ENCODE data around the gene CCDC201. TPM values are rescaled to one million over a fixed set of nuclear protein-coding genes. Genes with fewer than 3 reads are reported as not detected.

CCDC201 gene
- total RNA-seq, 2 donors from 2014 or later: not detected

GRCh38 chr7:45878457-45879144 is 5.7 kb upstream of the CCDC201 start:
- Mint-ChIP-seq H3K4me3 (no peak overlapping the region), H3K36me3 (ENCODE audit: low read depth) (no peaks in the 10 kb centered on the region), H3K9me3 (peaks cover 27% of the 10 kb centered on the region), H3K27me3 (ENCODE audit: insufficient read depth) (peaks cover 3% of the 10 kb centered on the region), H3K27ac (no peak overlapping the region), H3K4me1 (peaks cover 5% of the 10 kb centered on the region)
- Histone ChIP-seq H3K4me1 (ENCODE audit: control insufficient read depth, insufficient read depth, low read length) (no peaks in the 10 kb centered on the region), H3K4me3 (ENCODE audit: low read length) (no peak overlapping the region), H3K9me3 (ENCODE audit: control insufficient read depth, low read length) (peaks cover 7% of the 10 kb centered on the region), H3K36me3 (ENCODE audit: control insufficient read depth, insufficient read depth, low read length) (no peaks in the 10 kb centered on the region), H3K27ac (ENCODE audit: low read depth, low read length) (no peak overlapping the region), H3K9ac (ENCODE audit: extremely low read depth, low read length, poor library complexity, severe bottlenecking) (no peak overlapping the region), H3K27me3 (ENCODE audit: control insufficient read depth, insufficient read depth, low read length, poor library complexity, severe bottlenecking) (no peaks in the 10 kb centered on the region)
- TF ChIP-seq CTCF (conservative IDR thresholded peaks at IDR 0.05): no peak
- 54 to 57% methylated on average over 2 to 3 of the region's 3 CpGs for WGBS, 2 experiments (ENCODE audit: insufficient coverage in 1 of 2, insufficient read length in 1 of 2)
- DNase-seq: no peak

GRCh38 chr7:45876519-45876918 is 3.6 kb upstream of the CCDC201 start:
- no peak overlapping the region for H3K4me3 ChIP-seq (ENCODE audit: low read length)
- no peak overlapping the region for H3K9ac ChIP-seq (ENCODE audit: extremely low read depth, low read length, poor library complexity, severe bottlenecking)
- no peak overlapping the region for H3K27ac Mint-ChIP-seq
- H3K27me3 Mint-ChIP-seq (ENCODE audit: insufficient read depth): peaks cover 3% of the 10 kb centered on the region
- no peak overlapping the region for H3K27ac ChIP-seq (ENCODE audit: low read depth, low read length)
- no peaks in the 10 kb centered on the region for H3K27me3 ChIP-seq (ENCODE audit: control insufficient read depth, insufficient read depth, low read length, poor library complexity, severe bottlenecking)
- DNase-seq: no peak
- no peak for TF ChIP-seq CTCF (conservative IDR thresholded peaks at IDR 0.05)
- no peaks in the 10 kb centered on the region for H3K4me1 Mint-ChIP-seq
- H3K9me3 ChIP-seq (ENCODE audit: control insufficient read depth, low read length): peaks cover 7% of the 10 kb centered on the region
- H3K4me3 Mint-ChIP-seq: no peak overlapping the region
- no peaks in the 10 kb centered on the region for H3K4me1 ChIP-seq (ENCODE audit: control insufficient read depth, insufficient read depth, low read length)
- no peaks in the 10 kb centered on the region for H3K36me3 Mint-ChIP-seq (ENCODE audit: low read depth)
- peaks cover 27% of the 10 kb centered on the region for H3K9me3 Mint-ChIP-seq
- H3K36me3 ChIP-seq (ENCODE audit: control insufficient read depth, insufficient read depth, low read length): no peaks in the 10 kb centered on the region
- 91 to 96% methylated on average over 2 of the region's 2 CpGs for WGBS, 2 experiments (ENCODE audit: insufficient coverage in 1 of 2, insufficient read length in 1 of 2)

GRCh38 chr7:45874408-45875131 is 1.7 kb upstream of the CCDC201 start:
- 89 to 94% methylated on average over 7 to 8 of the region's 8 CpGs for WGBS, 2 experiments (ENCODE audit: insufficient coverage in 1 of 2, insufficient read length in 1 of 2)
- H3K9me3 ChIP-seq (ENCODE audit: control insufficient read depth, low read length): peaks cover 7% of the 10 kb centered on the region
- no peak for TF ChIP-seq CTCF (conservative IDR thresholded peaks at IDR 0.05)
- Mint-ChIP-seq H3K27ac (no peak overlapping the region), H3K4me1 (no peaks in the 10 kb centered on the region), H3K9me3 (peaks cover 26% of the 10 kb centered on the region), H3K27me3 (ENCODE audit: insufficient read depth) (peaks cover 3% of the 10 kb centered on the region), H3K36me3 (ENCODE audit: low read depth) (no peaks in the 10 kb centered on the region), H3K4me3 (no peak overlapping the region)
- H3K4me3 ChIP-seq (ENCODE audit: low read length): no peak overlapping the region
- H3K27me3 ChIP-seq (ENCODE audit: control insufficient read depth, insufficient read depth, low read length, poor library complexity, severe bottlenecking): no peaks in the 10 kb centered on the region
- DNase-seq: no peak
- H3K36me3 ChIP-seq (ENCODE audit: control insufficient read depth, insufficient read depth, low read length): no peaks in the 10 kb centered on the region
- H3K27ac ChIP-seq (ENCODE audit: low read depth, low read length): no peak overlapping the region
- H3K4me1 ChIP-seq (ENCODE audit: control insufficient read depth, insufficient read depth, low read length): no peaks in the 10 kb centered on the region
- H3K9ac ChIP-seq (ENCODE audit: extremely low read depth, low read length, poor library complexity, severe bottlenecking): no peak overlapping the region

All from endodermal cell (in vitro differentiated cells).